C4-2B (cell line): Measurements from ENCODE around the gene PDCD1.

Source experiments
- H3K27ac ChIP-seq: fragments of 450-650 bp; 2 replicates; pipeline ENCODE4 v1.5.1; 2017
- CTCF ChIP-seq: fragments of 450-650 bp; conservative IDR thresholded peaks from 2 replicates; pipeline ENCODE4 v1.5.1; 2017; ENCODE audit warnings: mild to moderate bottlenecking
- ZFX ChIP-seq: fragments of 450-650 bp; IDR thresholded peaks from 2 replicates; pipeline ENCODE4 v1.6.1; 2017

The PDCD1 gene

GRCh38 chr2:241849616-241850543 lies 8.8 kb downstream of the PDCD1 start:
- TF ChIP-seq ZFX: no peak
- no peak for TF ChIP-seq CTCF
- H3K27ac ChIP-seq: no peak overlapping the region

- no peak for TF ChIP-seq CTCF
- no peak for TF ChIP-seq ZFX
- H3K27ac ChIP-seq: no peak overlapping the region
These were observed 9.7 kb downstream of the PDCD1 start for GRCh38 chr2:241848761-241849615.

GRCh38 chr2:241846406-241846805 lies 12.3 kb downstream of the PDCD1 start:
- TF ChIP-seq CTCF (no peak), ZFX (no peak)
- no peak overlapping the region for H3K27ac ChIP-seq

GRCh38 chr2:241844831-241845578 lies 13.7 kb downstream of the PDCD1 start:
- no peak overlapping the region; the same call in 1 of the 2 replicates for H3K27ac ChIP-seq
- TF ChIP-seq CTCF (no peak), ZFX (no peak)

GRCh38 chr2:241844066-241844728 lies 14.5 kb downstream of the PDCD1 start:
- TF ChIP-seq CTCF: no peak; the same call in 1 of the 2 replicates
- peak; percentile 23; the same call in 1 of the 2 replicates for TF ChIP-seq ZFX
- H3K27ac ChIP-seq: peak overlapping the region; percentile 26; the same call in 1 of the 2 replicates

GRCh38 chr2:241843321-241844065 lies 15.2 kb downstream of the PDCD1 start:
- H3K27ac ChIP-seq: no peak overlapping the region; the same call in 1 of the 2 replicates
- TF ChIP-seq ZFX (no peak), CTCF (no peak)
